NB4 (cell line): ENCODE measurements around the gene GAS6.

Experiments used
- CTCF ChIP-seq: IDR thresholded peaks from one replicate; pipeline ENCODE4 v1.5.1; 2012; ENCODE audit warnings: low read depth, low read length
- POLR2A ChIP-seq: IDR thresholded peaks from 2 replicates; pipeline ENCODE4 v1.6.1; 2011; ENCODE audit warnings: mild to moderate bottlenecking; ENCODE audit not compliant: insufficient read length; ENCODE audit errors: extremely low read depth

GRCh38 chr13:113805431-113806103 is 58.3 kb downstream of the GAS6 start:
- TF ChIP-seq CTCF (no peak), POLR2A (no peak)
